ENCODE data around the gene WDR64.
"Not testable (repeated sequence)": the region's sequence is repeated elsewhere in the genome, so short reads cannot be mapped to it uniquely, and the experiment has no call there.

The WDR64 gene

DNA sequence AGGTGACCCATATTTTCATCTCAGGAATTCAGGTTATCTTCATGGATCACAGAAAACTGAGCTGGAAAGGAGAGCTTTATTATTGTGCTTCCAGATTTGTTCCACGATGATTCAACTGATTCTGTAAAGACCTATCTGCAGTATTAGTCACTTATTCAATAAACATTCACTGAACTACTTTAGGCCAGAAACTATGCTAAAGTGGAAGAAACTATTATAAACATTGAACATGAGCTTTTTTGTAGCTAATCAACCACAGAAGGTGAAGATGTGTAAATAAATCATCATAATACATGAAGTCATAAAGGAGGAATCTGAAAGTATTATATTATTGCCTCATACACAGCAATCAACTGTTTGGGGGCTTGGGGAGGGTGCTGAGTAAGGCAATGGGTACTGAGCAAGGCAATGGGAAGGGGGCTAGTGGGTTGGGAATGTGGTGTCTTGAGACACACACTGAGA, 165.3 kb downstream of the WDR64 start:
- Mint-ChIP-seq H3K4me3 (no peak overlapping the region), H3K36me3 (ENCODE audit: insufficient read depth) (no peaks in the 10 kb centered on the region), H3K4me1 (no peaks in the 10 kb centered on the region), H3K27me3 (peaks cover 20% of the 10 kb centered on the region), H3K9me3 (no peaks in the 10 kb centered on the region), H3K27ac (ENCODE audit: low read depth) (no peak overlapping the region)
- no peak for DNase-seq (ENCODE audit: low spot score in 2 of 2)
- no peak for ATAC-seq (replicated peaks; ENCODE audit: extremely low read depth, poor library complexity, severe bottlenecking)

DNA sequence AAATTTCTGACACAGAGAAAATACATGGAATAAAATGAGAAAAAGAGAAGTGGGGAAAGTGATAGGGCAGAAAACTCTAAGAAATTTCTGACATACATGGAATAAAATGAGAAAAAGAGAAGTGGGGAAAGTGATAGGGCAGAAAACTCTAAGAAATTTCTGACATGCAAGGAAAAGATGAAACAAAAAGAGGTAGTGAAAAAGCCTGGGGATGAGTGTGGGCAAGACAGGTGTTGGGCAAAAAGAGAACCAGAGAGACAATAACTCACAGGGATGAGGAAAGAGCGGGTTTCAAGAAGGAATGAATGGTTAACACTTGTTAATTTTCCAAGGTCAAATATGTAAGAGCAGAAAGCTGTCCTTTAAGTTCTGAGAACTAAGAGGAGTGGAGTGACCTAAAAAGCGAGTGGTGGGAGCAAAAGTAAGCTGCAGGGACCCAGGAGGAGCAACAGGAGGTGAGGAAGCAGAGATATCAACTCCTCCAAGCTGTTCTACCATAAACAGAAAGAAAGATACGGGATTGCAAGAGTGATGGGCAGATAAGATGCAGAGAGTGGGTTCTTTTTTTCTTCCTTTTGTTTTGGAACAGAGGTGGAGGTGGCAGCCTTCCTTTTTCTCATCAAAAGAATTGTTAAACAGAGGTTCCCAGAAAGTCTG, 166.0 kb downstream of the WDR64 start:
- Mint-ChIP-seq H3K4me1 (no peaks in the 10 kb centered on the region), H3K4me3 (no peak overlapping the region), H3K27me3 (peaks cover 20% of the 10 kb centered on the region), H3K36me3 (ENCODE audit: insufficient read depth) (no peaks in the 10 kb centered on the region), H3K9me3 (no peaks in the 10 kb centered on the region), H3K27ac (ENCODE audit: low read depth) (no peak overlapping the region)
- ATAC-seq (replicated peaks; ENCODE audit: extremely low read depth, poor library complexity, severe bottlenecking) = no peak
- no peak for DNase-seq (ENCODE audit: low spot score in 2 of 2)

- Mint-ChIP-seq H3K4me1 (no peaks in the 10 kb centered on the region), H3K27me3 (peaks cover 17% of the 10 kb centered on the region), H3K9me3 (no peaks in the 10 kb centered on the region), H3K27ac (ENCODE audit: low read depth) (no peak overlapping the region), H3K4me3 (no peak overlapping the region), H3K36me3 (ENCODE audit: insufficient read depth) (no peaks in the 10 kb centered on the region)
- no peak for ATAC-seq (replicated peaks; ENCODE audit: extremely low read depth, poor library complexity, severe bottlenecking)
- DNase-seq (ENCODE audit: low spot score in 2 of 2) = no peak
These were observed 167.3 kb downstream of the WDR64 start for GRCh38 chr1:241819340-241819866.

- Mint-ChIP-seq H3K9me3 (no peaks in the 10 kb centered on the region), H3K36me3 (ENCODE audit: insufficient read depth) (no peaks in the 10 kb centered on the region), H3K27ac (ENCODE audit: low read depth) (no peak overlapping the region), H3K4me3 (no peak overlapping the region), H3K27me3 (peaks cover 16% of the 10 kb centered on the region), H3K4me1 (no peaks in the 10 kb centered on the region)
- ATAC-seq (replicated peaks; ENCODE audit: extremely low read depth, poor library complexity, severe bottlenecking) (no peak), DNase-seq (ENCODE audit: low spot score in 2 of 2) (no peak)
These were observed 169.3 kb downstream of the WDR64 start for GRCh38 chr1:241821363-241821762.

DNA sequence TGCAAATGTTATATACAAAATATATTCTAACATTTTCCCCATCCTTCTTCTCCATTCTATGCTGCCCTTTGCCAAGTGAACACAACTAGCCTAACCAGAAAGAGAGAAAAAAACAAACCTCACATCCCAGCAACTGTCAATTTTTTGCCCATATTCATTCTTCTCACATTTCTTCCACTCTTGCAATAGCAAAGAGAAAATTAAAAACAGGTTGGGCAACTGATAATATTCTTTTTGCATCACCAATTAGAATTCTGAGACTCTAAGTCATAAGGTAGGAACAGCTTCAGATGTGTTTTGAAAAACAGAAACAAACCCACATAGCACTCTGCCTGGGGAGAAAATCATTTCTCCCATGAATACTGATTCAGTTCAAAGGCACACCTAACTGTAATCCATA, 170.8 kb downstream of the WDR64 start:
- Mint-ChIP-seq H3K9me3 (no peaks in the 10 kb centered on the region), H3K4me3 (no peak overlapping the region), H3K36me3 (ENCODE audit: insufficient read depth) (no peaks in the 10 kb centered on the region), H3K27me3 (peaks cover 10% of the 10 kb centered on the region), H3K27ac (ENCODE audit: low read depth) (no peak overlapping the region), H3K4me1 (no peaks in the 10 kb centered on the region)
- no peak for ATAC-seq (replicated peaks; ENCODE audit: extremely low read depth, poor library complexity, severe bottlenecking)
- no peak for DNase-seq (ENCODE audit: low spot score in 2 of 2)

GRCh38 chr1:241823925-241824324, 171.8 kb downstream of the WDR64 start:
- ATAC-seq (replicated peaks; ENCODE audit: extremely low read depth, poor library complexity, severe bottlenecking) (no peak), DNase-seq (ENCODE audit: low spot score in 2 of 2) (no peak)
- no peak overlapping the region for H3K27ac Mint-ChIP-seq (ENCODE audit: low read depth)
- no peaks in the 10 kb centered on the region for H3K9me3 Mint-ChIP-seq
- peaks cover 16% of the 10 kb centered on the region for H3K27me3 Mint-ChIP-seq
- H3K4me3 Mint-ChIP-seq = no peak overlapping the region
- no peaks in the 10 kb centered on the region for H3K4me1 Mint-ChIP-seq
- no peaks in the 10 kb centered on the region for H3K36me3 Mint-ChIP-seq (ENCODE audit: insufficient read depth)

GRCh38 chr1:241825581-241825980, 173.5 kb downstream of the WDR64 start:
- Mint-ChIP-seq H3K27ac (ENCODE audit: low read depth) (no peak overlapping the region), H3K36me3 (ENCODE audit: insufficient read depth) (no peaks in the 10 kb centered on the region), H3K9me3 (no peaks in the 10 kb centered on the region), H3K4me3 (no peak overlapping the region), H3K27me3 (peaks cover 24% of the 10 kb centered on the region), H3K4me1 (no peaks in the 10 kb centered on the region)
- DNase-seq (ENCODE audit: low spot score in 2 of 2) = no peak
- ATAC-seq (replicated peaks; ENCODE audit: extremely low read depth, poor library complexity, severe bottlenecking) = no peak

GRCh38 chr1:241826613-241827012, 174.5 kb downstream of the WDR64 start:
- H3K4me3 Mint-ChIP-seq; H3K36me3 Mint-ChIP-seq (ENCODE audit: insufficient read depth); DNase-seq (ENCODE audit: low spot score in 2 of 2); H3K27ac Mint-ChIP-seq (ENCODE audit: low read depth); H3K4me1 Mint-ChIP-seq; H3K9me3 Mint-ChIP-seq; ATAC-seq (replicated peaks; ENCODE audit: extremely low read depth, poor library complexity, severe bottlenecking): not testable (repeated sequence)
- peaks cover 28% of the 10 kb centered on the region for H3K27me3 Mint-ChIP-seq

- ATAC-seq (replicated peaks; ENCODE audit: extremely low read depth, poor library complexity, severe bottlenecking) = no peak
- Mint-ChIP-seq H3K36me3 (ENCODE audit: insufficient read depth) (no peaks in the 10 kb centered on the region), H3K9me3 (no peaks in the 10 kb centered on the region), H3K27ac (ENCODE audit: low read depth) (no peak overlapping the region), H3K27me3 (peaks cover 34% of the 10 kb centered on the region), H3K4me1 (no peaks in the 10 kb centered on the region), H3K4me3 (no peak overlapping the region)
- no peak for DNase-seq (ENCODE audit: low spot score in 2 of 2)
These were observed 175.2 kb downstream of the WDR64 start for GRCh38 chr1:241827264-241827663.

GRCh38 chr1:241828463-241829021, 176.5 kb downstream of the WDR64 start:
- peaks cover 46% of the 10 kb centered on the region for H3K27me3 Mint-ChIP-seq
- H3K4me1 Mint-ChIP-seq = no peaks in the 10 kb centered on the region
- no peak for ATAC-seq (replicated peaks; ENCODE audit: extremely low read depth, poor library complexity, severe bottlenecking)
- no peak for DNase-seq (ENCODE audit: low spot score in 2 of 2)
- no peak overlapping the region for H3K27ac Mint-ChIP-seq (ENCODE audit: low read depth)
- H3K4me3 Mint-ChIP-seq = no peak overlapping the region
- no peaks in the 10 kb centered on the region for H3K9me3 Mint-ChIP-seq
- H3K36me3 Mint-ChIP-seq (ENCODE audit: insufficient read depth) = no peaks in the 10 kb centered on the region

- Mint-ChIP-seq H3K36me3 (ENCODE audit: insufficient read depth) (no peaks in the 10 kb centered on the region), H3K4me3 (no peak overlapping the region), H3K9me3 (no peaks in the 10 kb centered on the region), H3K4me1 (no peaks in the 10 kb centered on the region), H3K27ac (ENCODE audit: low read depth) (no peak overlapping the region), H3K27me3 (peaks cover 46% of the 10 kb centered on the region)
- ATAC-seq (replicated peaks; ENCODE audit: extremely low read depth, poor library complexity, severe bottlenecking) (no peak), DNase-seq (ENCODE audit: low spot score in 2 of 2) (no peak)
These were observed 177.4 kb downstream of the WDR64 start for GRCh38 chr1:241829468-241829867.

GRCh38 chr1:241834733-241835377, 182.8 kb downstream of the WDR64 start:
- no peaks in the 10 kb centered on the region for H3K4me1 Mint-ChIP-seq
- peaks cover 52% of the 10 kb centered on the region for H3K27me3 Mint-ChIP-seq
- ATAC-seq (replicated peaks; ENCODE audit: extremely low read depth, poor library complexity, severe bottlenecking) (no peak), DNase-seq (ENCODE audit: low spot score in 2 of 2) (no peak)
- H3K36me3 Mint-ChIP-seq (ENCODE audit: insufficient read depth) = no peaks in the 10 kb centered on the region
- no peak overlapping the region for H3K4me3 Mint-ChIP-seq
- H3K9me3 Mint-ChIP-seq = no peaks in the 10 kb centered on the region
- H3K27ac Mint-ChIP-seq (ENCODE audit: low read depth) = no peak overlapping the region

- Mint-ChIP-seq H3K4me1 (no peaks in the 10 kb centered on the region), H3K9me3 (no peaks in the 10 kb centered on the region), H3K27ac (ENCODE audit: low read depth) (no peak overlapping the region), H3K36me3 (ENCODE audit: insufficient read depth) (peaks cover 1% of the 10 kb centered on the region), H3K27me3 (peaks cover 55% of the 10 kb centered on the region), H3K4me3 (no peak overlapping the region)
- ATAC-seq (replicated peaks; ENCODE audit: extremely low read depth, poor library complexity, severe bottlenecking) (no peak), DNase-seq (ENCODE audit: low spot score in 2 of 2) (no peak)
These were observed 184.9 kb downstream of the WDR64 start for GRCh38 chr1:241836941-241837340.

All from central memory CD8-positive, alpha-beta T cell (primary cell).